ENCODE results near the gene CSMD2. TPM values are rescaled to one million over a fixed set of nuclear protein-coding genes. Genes with fewer than 3 reads are reported as not detected.

The CSMD2 gene
- total RNA-seq, 1 donor from 2014 or later = 2.6 TPM

DNA sequence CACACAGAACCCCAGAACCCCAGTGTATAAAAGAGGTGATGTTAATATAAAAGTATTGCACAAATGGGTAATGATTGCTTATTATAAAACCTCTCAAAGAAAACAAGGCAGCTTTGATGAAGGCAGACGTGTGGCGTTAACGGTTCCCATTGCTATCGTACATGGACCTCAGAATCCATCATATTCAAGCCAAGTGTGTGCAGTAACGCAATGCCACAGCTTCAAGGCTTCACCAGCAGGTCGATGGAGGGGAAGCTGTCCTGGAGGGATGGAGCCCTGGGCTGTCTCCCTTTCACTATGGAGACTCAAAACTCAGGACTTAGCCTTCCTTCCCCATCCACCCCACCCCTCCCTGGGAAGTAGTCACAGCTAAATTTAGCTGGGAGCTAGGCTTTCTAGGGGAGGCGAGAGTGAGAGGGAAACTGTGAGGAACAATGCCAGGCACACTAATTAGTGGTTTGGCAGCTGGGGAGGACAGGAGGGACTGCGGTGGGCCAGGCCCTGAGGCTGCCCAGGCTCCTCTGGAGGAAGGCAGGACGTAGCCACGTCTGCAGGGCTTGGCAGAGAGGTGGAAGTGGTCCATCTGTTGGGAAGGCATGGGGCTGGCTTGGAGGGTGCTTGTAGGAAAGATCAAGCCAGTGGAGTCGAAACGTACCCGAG is 180.0 kb downstream of the CSMD2 start:
- H4K20me1 ChIP-seq (ENCODE audit: low read depth) = no peaks in the 10 kb centered on the region
- no peaks in the 10 kb centered on the region for H3F3A ChIP-seq (ENCODE audit: low read depth)
- Mint-ChIP-seq H3K27me3 (ENCODE audit: insufficient read depth, low read depth) (peaks cover 7% of the 10 kb centered on the region), H3K4me1 (peaks cover 14% of the 10 kb centered on the region), H3K36me3 (no peaks in the 10 kb centered on the region), H3K9me3 (no peaks in the 10 kb centered on the region), H3K4me3 (no peak overlapping the region), H3K27ac (no peak overlapping the region)
- no peaks in the 10 kb centered on the region for H3K36me3 ChIP-seq
- H3K4me3 ChIP-seq = no peak overlapping the region
- no peak overlapping the region for H3K4me2 ChIP-seq
- no peak overlapping the region for H2AFZ ChIP-seq (replicated peaks)
- no peaks in the 10 kb centered on the region for H3K27me3 ChIP-seq
- no peak overlapping the region for H3K27ac ChIP-seq
- no peaks in the 10 kb centered on the region for H3K79me2 ChIP-seq (ENCODE audit: low read depth)
- TF ChIP-seq, protein P1, sequence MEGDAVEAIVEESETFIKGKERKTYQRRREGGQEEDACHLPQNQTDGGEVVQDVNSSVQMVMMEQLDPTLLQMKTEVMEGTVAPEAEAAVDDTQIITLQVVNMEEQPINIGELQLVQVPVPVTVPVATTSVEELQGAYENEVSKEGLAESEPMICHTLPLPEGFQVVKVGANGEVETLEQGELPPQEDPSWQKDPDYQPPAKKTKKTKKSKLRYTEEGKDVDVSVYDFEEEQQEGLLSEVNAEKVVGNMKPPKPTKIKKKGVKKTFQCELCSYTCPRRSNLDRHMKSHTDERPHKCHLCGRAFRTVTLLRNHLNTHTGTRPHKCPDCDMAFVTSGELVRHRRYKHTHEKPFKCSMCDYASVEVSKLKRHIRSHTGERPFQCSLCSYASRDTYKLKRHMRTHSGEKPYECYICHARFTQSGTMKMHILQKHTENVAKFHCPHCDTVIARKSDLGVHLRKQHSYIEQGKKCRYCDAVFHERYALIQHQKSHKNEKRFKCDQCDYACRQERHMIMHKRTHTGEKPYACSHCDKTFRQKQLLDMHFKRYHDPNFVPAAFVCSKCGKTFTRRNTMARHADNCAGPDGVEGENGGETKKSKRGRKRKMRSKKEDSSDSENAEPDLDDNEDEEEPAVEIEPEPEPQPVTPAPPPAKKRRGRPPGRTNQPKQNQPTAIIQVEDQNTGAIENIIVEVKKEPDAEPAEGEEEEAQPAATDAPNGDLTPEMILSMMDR (IDR thresholded peaks at IDR 0.05) = no peak
- no peak for TF ChIP-seq EZH2 (IDR thresholded peaks at IDR 0.05)
- TF ChIP-seq EZH2phosphoT487 (IDR thresholded peaks at IDR 0.05) = no peak
- H3K9ac ChIP-seq = no peak overlapping the region
- H3K4me1 ChIP-seq = peaks cover 8% of the 10 kb centered on the region
- H3K9me3 ChIP-seq (ENCODE audit: low read depth) = no peaks in the 10 kb centered on the region
- DNase-seq (ENCODE audit: low spot score) = peak; percentile 32

DNA sequence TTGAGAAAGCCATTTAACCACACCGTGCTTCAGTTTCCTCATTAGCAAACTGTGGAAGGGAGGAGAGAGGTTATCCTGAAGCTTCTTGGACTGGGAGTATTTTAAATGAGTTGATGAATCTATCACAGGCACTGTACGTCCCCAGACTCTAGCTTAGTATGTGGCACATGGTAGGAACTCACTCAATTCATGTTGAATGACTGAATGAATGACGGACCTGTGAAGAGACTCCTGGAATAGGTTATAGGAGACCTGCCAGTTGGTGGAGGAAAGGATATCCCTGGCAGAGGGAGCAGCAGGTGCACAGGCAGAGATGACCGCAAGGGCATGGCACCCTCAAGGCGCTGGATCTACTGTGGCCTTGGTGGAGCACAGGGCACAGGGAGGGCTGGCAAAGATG is 182.6 kb downstream of the CSMD2 start:
- Histone ChIP-seq H3K9me3 (ENCODE audit: low read depth) (no peaks in the 10 kb centered on the region), H3K27ac (no peak overlapping the region), H3K4me2 (no peak overlapping the region), H4K20me1 (ENCODE audit: low read depth) (no peaks in the 10 kb centered on the region), H3K4me3 (no peak overlapping the region), H3K4me1 (peaks cover 8% of the 10 kb centered on the region), H3K36me3 (no peaks in the 10 kb centered on the region), H3K79me2 (ENCODE audit: low read depth) (no peaks in the 10 kb centered on the region), H3K9ac (no peak overlapping the region), H2AFZ (replicated peaks) (no peak overlapping the region), H3K27me3 (no peaks in the 10 kb centered on the region), H3F3A (ENCODE audit: low read depth) (no peaks in the 10 kb centered on the region)
- Mint-ChIP-seq H3K9me3 (no peaks in the 10 kb centered on the region), H3K27me3 (ENCODE audit: insufficient read depth, low read depth) (peaks cover 8% of the 10 kb centered on the region), H3K4me3 (no peak overlapping the region), H3K4me1 (peaks cover 14% of the 10 kb centered on the region), H3K36me3 (no peaks in the 10 kb centered on the region), H3K27ac (no peak overlapping the region)
- TF ChIP-seq EZH2 (IDR thresholded peaks at IDR 0.05) (no peak), EZH2phosphoT487 (IDR thresholded peaks at IDR 0.05) (no peak)
- TF ChIP-seq, protein P1 (IDR thresholded peaks at IDR 0.05) = no peak
- no peak for DNase-seq (ENCODE audit: low spot score)

DNA sequence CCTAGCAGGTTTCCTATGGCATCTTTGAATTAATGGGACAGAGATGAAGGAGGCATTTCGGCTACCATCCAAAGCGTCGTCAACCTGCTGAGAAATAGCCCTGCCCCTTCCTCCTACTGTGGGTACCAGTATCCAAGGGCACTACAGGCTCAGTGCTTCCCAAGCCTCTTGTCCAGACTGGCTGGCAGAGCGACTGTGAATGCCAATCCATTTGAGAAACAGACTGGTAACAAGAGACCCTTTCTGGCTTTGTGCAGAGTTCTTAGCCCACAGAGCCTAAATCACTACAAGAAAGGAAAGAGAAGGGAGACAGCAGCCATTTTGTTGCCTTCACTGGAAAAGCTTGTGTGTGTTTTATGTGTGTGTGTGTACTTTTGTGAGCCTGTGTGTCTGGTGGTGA is 185.7 kb downstream of the CSMD2 start:
- Histone ChIP-seq H3F3A (ENCODE audit: low read depth) (no peaks in the 10 kb centered on the region), H3K36me3 (no peaks in the 10 kb centered on the region), H3K9me3 (ENCODE audit: low read depth) (no peaks in the 10 kb centered on the region), H3K27me3 (no peaks in the 10 kb centered on the region), H3K4me1 (no peaks in the 10 kb centered on the region), H3K79me2 (ENCODE audit: low read depth) (no peaks in the 10 kb centered on the region), H4K20me1 (ENCODE audit: low read depth) (no peaks in the 10 kb centered on the region), H3K27ac (no peak overlapping the region), H3K4me2 (no peak overlapping the region), H3K9ac (no peak overlapping the region), H3K4me3 (no peak overlapping the region), H2AFZ (replicated peaks) (no peak overlapping the region)
- Mint-ChIP-seq H3K4me1 (no peaks in the 10 kb centered on the region), H3K9me3 (no peaks in the 10 kb centered on the region), H3K36me3 (no peaks in the 10 kb centered on the region), H3K27ac (no peak overlapping the region), H3K27me3 (ENCODE audit: insufficient read depth, low read depth) (peaks cover 6% of the 10 kb centered on the region), H3K4me3 (no peak overlapping the region)
- TF ChIP-seq, protein P1 (IDR thresholded peaks at IDR 0.05) = no peak
- DNase-seq (ENCODE audit: low spot score) = no peak

All from neural progenitor cell (in vitro differentiated cells).